Astrocyte (in vitro differentiated cells and primary cell): ENCODE measurements around the gene HOXB1. TPM values are rescaled to one million over a fixed set of nuclear protein-coding genes. Genes with fewer than 3 reads are reported as not detected.

Experiments
- DNase-seq: peaks from one replicate; pipeline ENCODE4 v3.0.0-alpha.2; 2010; ENCODE audit warnings: low read depth
- FAIRE-seq: peaks from 2 replicates; lab custom pipeline; 2011; peaks lifted over from hg19 to GRCh38; lab: Jason Lieb, UNC
- H2AFZ ChIP-seq: 2 replicates; pipeline ENCODE4 v1.6.0; 2012; ENCODE audit warnings: low read depth, low read length, inconsistent platforms
- H3K27ac ChIP-seq: 2 replicates; pipeline ENCODE4 v1.5.1; 2011; ENCODE audit warnings: low read depth, low read length, inconsistent platforms
- H3K27me3 ChIP-seq: 2 replicates; pipeline ENCODE4 v1.6.0; 2011; ENCODE audit warnings: low read length, inconsistent platforms; ENCODE audit not compliant: insufficient read depth
- H3K36me3 ChIP-seq: 2 replicates; pipeline ENCODE4 v1.5.1; 2011; ENCODE audit warnings: low read length, inconsistent platforms; ENCODE audit not compliant: insufficient read depth
- H3K4me1 ChIP-seq: 2 replicates; pipeline ENCODE4 v1.5.1; 2011; ENCODE audit warnings: low read length, inconsistent platforms; ENCODE audit not compliant: insufficient read depth
- H3K4me2 ChIP-seq: 2 replicates; pipeline ENCODE4 v1.6.0; 2012; ENCODE audit warnings: low read length, inconsistent platforms
- H3K4me3 ChIP-seq: 2 replicates; pipeline ENCODE4 v1.5.1; 2011; ENCODE audit warnings: low read depth, mild to moderate bottlenecking, low read length, inconsistent platforms; ENCODE audit not compliant: insufficient read depth
- H3K79me2 ChIP-seq: 2 replicates; pipeline ENCODE4 v1.6.0; 2012; ENCODE audit warnings: mild to moderate bottlenecking, low read length, inconsistent platforms; ENCODE audit not compliant: insufficient read depth
- H3K9ac ChIP-seq: 2 replicates; pipeline ENCODE4 v1.6.0; 2012; ENCODE audit warnings: mild to moderate bottlenecking, low read length, inconsistent platforms
- H3K9me3 ChIP-seq: 2 replicates; pipeline ENCODE4 v1.5.1; 2012; ENCODE audit warnings: low read depth, mild to moderate bottlenecking, low read length, inconsistent platforms; ENCODE audit not compliant: insufficient read depth
- H4K20me1 ChIP-seq: 2 replicates; pipeline ENCODE4 v1.6.0; 2012; ENCODE audit warnings: low read length, inconsistent platforms; ENCODE audit not compliant: insufficient read depth
- H3K27ac Mint-ChIP-seq: one replicate; pipeline ENCODE4 v1.8.0; 2021; ENCODE audit warnings: mild to moderate bottlenecking, mixed read lengths; ENCODE audit not compliant: unreplicated experiment
- H3K27me3 Mint-ChIP-seq: one replicate; pipeline ENCODE4 v1.8.0; 2021; ENCODE audit warnings: low read depth, mixed read lengths; ENCODE audit not compliant: unreplicated experiment
- H3K36me3 Mint-ChIP-seq: one replicate; pipeline ENCODE4 v1.8.0; 2021; ENCODE audit warnings: low read depth, mixed read lengths; ENCODE audit not compliant: unreplicated experiment
- H3K4me1 Mint-ChIP-seq: one replicate; pipeline ENCODE4 v1.8.0; 2021; ENCODE audit warnings: low read depth, mixed read lengths; ENCODE audit not compliant: unreplicated experiment
- H3K4me3 Mint-ChIP-seq: one replicate; pipeline ENCODE4 v1.8.0; 2021; ENCODE audit warnings: mild to moderate bottlenecking, moderate library complexity, mixed read lengths; ENCODE audit not compliant: unreplicated experiment
- H3K9me3 Mint-ChIP-seq: one replicate; pipeline ENCODE4 v1.8.0; 2021; ENCODE audit warnings: mild to moderate bottlenecking, mixed read lengths; ENCODE audit not compliant: unreplicated experiment
- CTCF ChIP-seq: IDR thresholded peaks from 2 replicates; pipeline ENCODE4 v1.5.1; 2011; ENCODE audit warnings: low read depth, mild to moderate bottlenecking, inconsistent platforms, low read length, moderate library complexity; ENCODE audit not compliant: insufficient read depth
- EZH2 ChIP-seq: IDR thresholded peaks from 2 replicates; pipeline ENCODE4 v1.6.1; 2012; ENCODE audit warnings: mild to moderate bottlenecking, low read length, inconsistent platforms; ENCODE audit not compliant: insufficient read depth
- total RNA-seq: library from RNA; stranded (reverse); gene quantifications from 2 replicates; pipeline ENCODE4 v1.2.1, GENCODE V29; 2021

The HOXB1 gene
- total RNA-seq, 1 donor from 2014 or later = not detected

- peak overlapping the region; percentile 95 for H3K27ac ChIP-seq
- Mint-ChIP-seq H3K36me3 (peaks cover 2% of the 10 kb centered on the region), H3K27ac (peak overlapping the region; percentile 77), H3K4me1 (peaks cover 5% of the 10 kb centered on the region), H3K27me3 (peaks cover 80% of the 10 kb centered on the region), H3K9me3 (peaks cover 10% of the 10 kb centered on the region), H3K4me3 (peak overlapping the region; percentile 76)
- H3K9ac ChIP-seq = peak overlapping the region; percentile 96
- DNase-seq (no peak), FAIRE-seq (no peak)
- no peaks in the 10 kb centered on the region for H3K9me3 ChIP-seq
- peaks cover 40% of the 10 kb centered on the region for H3K4me1 ChIP-seq
- peak overlapping the region; percentile 83 for H3K4me2 ChIP-seq
- peak overlapping the region; percentile 84 for H3K4me3 ChIP-seq
- H3K36me3 ChIP-seq = no peaks in the 10 kb centered on the region
- no peaks in the 10 kb centered on the region for H4K20me1 ChIP-seq
- H3K79me2 ChIP-seq = peaks cover 53% of the 10 kb centered on the region
- peaks cover 27% of the 10 kb centered on the region for H3K27me3 ChIP-seq
- no peak for TF ChIP-seq CTCF
- TF ChIP-seq EZH2 = peak; percentile 16
- H2AFZ ChIP-seq = no peak overlapping the region
These were observed 11.4 kb upstream of the HOXB1 start for GRCh38 chr17:48542114-48542656.

GRCh38 chr17:48541577-48542113 lies 10.8 kb upstream of the HOXB1 start:
- DNase-seq (no peak), FAIRE-seq (no peak)
- H3K4me3 Mint-ChIP-seq = peak overlapping the region; percentile 76
- H3K4me3 ChIP-seq = peak overlapping the region; percentile 84
- H3K4me2 ChIP-seq = peak overlapping the region; percentile 83
- peak overlapping the region; percentile 96 for H3K9ac ChIP-seq
- H3K27me3 Mint-ChIP-seq = peaks cover 78% of the 10 kb centered on the region
- peak overlapping the region; percentile 95 for H3K27ac ChIP-seq
- peaks cover 10% of the 10 kb centered on the region for H3K9me3 Mint-ChIP-seq
- H3K36me3 Mint-ChIP-seq = peaks cover 2% of the 10 kb centered on the region
- peak overlapping the region; percentile 77 for H3K27ac Mint-ChIP-seq
- no peak overlapping the region for H2AFZ ChIP-seq
- no peaks in the 10 kb centered on the region for H3K36me3 ChIP-seq
- H4K20me1 ChIP-seq = no peaks in the 10 kb centered on the region
- H3K9me3 ChIP-seq = no peaks in the 10 kb centered on the region
- H3K79me2 ChIP-seq = peaks cover 51% of the 10 kb centered on the region
- H3K4me1 Mint-ChIP-seq = peaks cover 5% of the 10 kb centered on the region
- H3K27me3 ChIP-seq = peaks cover 22% of the 10 kb centered on the region
- peaks cover 35% of the 10 kb centered on the region for H3K4me1 ChIP-seq
- TF ChIP-seq EZH2 (peak; percentile 57), CTCF (no peak)

- H3K36me3 ChIP-seq = no peaks in the 10 kb centered on the region
- Mint-ChIP-seq H3K4me1 (peaks cover 5% of the 10 kb centered on the region), H3K36me3 (peaks cover 2% of the 10 kb centered on the region), H3K27me3 (peaks cover 75% of the 10 kb centered on the region), H3K27ac (no peak overlapping the region), H3K9me3 (peaks cover 10% of the 10 kb centered on the region), H3K4me3 (peak overlapping the region; percentile 64)
- peaks cover 31% of the 10 kb centered on the region for H3K4me1 ChIP-seq
- TF ChIP-seq EZH2 = no peak
- TF ChIP-seq CTCF = no peak
- H4K20me1 ChIP-seq = no peaks in the 10 kb centered on the region
- H3K4me3 ChIP-seq = peak overlapping the region; percentile 52
- H3K4me2 ChIP-seq = peak overlapping the region; percentile 83
- H3K9me3 ChIP-seq = no peaks in the 10 kb centered on the region
- FAIRE-seq (no peak), DNase-seq (no peak)
- peaks cover 19% of the 10 kb centered on the region for H3K27me3 ChIP-seq
- no peak overlapping the region for H2AFZ ChIP-seq
- peak overlapping the region; percentile 95 for H3K27ac ChIP-seq
- peak overlapping the region; percentile 96 for H3K9ac ChIP-seq
- H3K79me2 ChIP-seq = peaks cover 48% of the 10 kb centered on the region
These were observed 10.3 kb upstream of the HOXB1 start for GRCh38 chr17:48541036-48541576.
